AG04449 (cell line): ENCODE data around the gene BEND5.

Source experiments
- CTCF ChIA-PET: fragments of 350-600 bp; formaldehyde crosslinking; extraction: SDS; loops from one replicate; lab custom pipeline; 2021; ENCODE audit warnings: antibody characterized with exemption; lab: Yijun Ruan, JAX
- POLR2A ChIA-PET: fragments of 400-600, 350-600 bp; formaldehyde crosslinking; extraction: SDS; loops from one replicate; lab custom pipeline; 2020; ENCODE audit warnings: antibody characterized with exemption, inconsistent platforms; lab: Yijun Ruan, JAX
- DNase-seq: peaks from one replicate; pipeline ENCODE4 v3.0.0-alpha.2; 2010; ENCODE audit warnings: low read depth, low spot score
- H3K4me3 ChIP-seq: 2 replicates; pipeline ENCODE4 v1.5.1; 2011; ENCODE audit warnings: low read depth, mild to moderate bottlenecking, control low read depth, low read length
- CTCF ChIP-seq: IDR thresholded peaks from one replicate; pipeline ENCODE4 v1.5.1; 2011; ENCODE audit warnings: mild to moderate bottlenecking, moderate library complexity, low read length, control low read depth, inconsistent platforms; ENCODE audit not compliant: insufficient read depth; ENCODE audit errors: missing control alignments

The BEND5 gene

GRCh38 chr1:48739091-48739490 lies 37.6 kb downstream of the BEND5 start:
- TF ChIP-seq CTCF = no peak
- CTCF ChIA-PET = no interaction called here
- POLR2A ChIA-PET = no interaction called here
- no peak overlapping the region for H3K4me3 ChIP-seq
- DNase-seq = no peak

- ChIA-PET CTCF (no interaction called here), POLR2A (no interaction called here)
- no peak for TF ChIP-seq CTCF
- no peak overlapping the region for H3K4me3 ChIP-seq
- DNase-seq = no peak
These were observed 38.3 kb downstream of the BEND5 start for GRCh38 chr1:48738356-48738755.

GRCh38 chr1:48735796-48736195 lies 40.9 kb downstream of the BEND5 start:
- TF ChIP-seq CTCF = no peak
- ChIA-PET POLR2A (no interaction called here), CTCF (interaction anchor here (1.6 kb wide), 1 partner anchor 39 kb away, joined by 4 read pairs; no protein-coding TSS in a partner anchor)
- DNase-seq = no peak
- H3K4me3 ChIP-seq = no peak overlapping the region

GRCh38 chr1:48730164-48730910 lies 46.4 kb downstream of the BEND5 start:
- H3K4me3 ChIP-seq = no peak overlapping the region
- DNase-seq = no peak
- ChIA-PET CTCF (interaction anchor here (1.6 kb wide), 1 partner anchor 34 kb away, joined by 4 read pairs; no protein-coding TSS in a partner anchor), POLR2A (no interaction called here)
- no peak for TF ChIP-seq CTCF

GRCh38 chr1:48728584-48728983 lies 48.1 kb downstream of the BEND5 start:
- no peak overlapping the region for H3K4me3 ChIP-seq
- CTCF ChIA-PET = interaction anchor here (1.6 kb wide), 1 partner anchor 32 kb away, joined by 4 read pairs; no protein-coding TSS in a partner anchor
- DNase-seq = no peak
- TF ChIP-seq CTCF = no peak
- POLR2A ChIA-PET = no interaction called here

- H3K4me3 ChIP-seq = no peak overlapping the region
- no peak for DNase-seq
- no peak for TF ChIP-seq CTCF
- POLR2A ChIA-PET = no interaction called here
- CTCF ChIA-PET = interaction anchor here (1.2 kb wide), 1 partner anchor 30 kb away, joined by 5 read pairs; no protein-coding TSS in a partner anchor
These were observed 50.0 kb downstream of the BEND5 start for GRCh38 chr1:48726557-48727215.
